Osteoblast (primary cell): ENCODE measurements around the gene RDH16. TPM values are rescaled to one million over a fixed set of nuclear protein-coding genes. Genes with fewer than 3 reads are reported as not detected.
"Not testable (repeated sequence)": the region's sequence is repeated elsewhere in the genome, so short reads cannot be mapped to it uniquely, and the experiment has no call there.

Experiments
- DNase-seq: peaks from one replicate; pipeline ENCODE4 v3.0.0; 2011; ENCODE audit warnings: low spot score, mixed read lengths; ENCODE audit not compliant: insufficient read length; ENCODE audit errors: missing footprints
- H2AFZ ChIP-seq: 2 replicates; pipeline ENCODE4 v1.6.0; 2011; ENCODE audit warnings: mild to moderate bottlenecking, low read length
- H3K27ac ChIP-seq: 2 replicates; pipeline ENCODE4 v1.5.1; 2011; ENCODE audit warnings: mild to moderate bottlenecking, low read depth, low read length, moderate library complexity
- H3K27me3 ChIP-seq: 2 replicates; pipeline ENCODE4 v1.6.0; 2012; ENCODE audit warnings: mild to moderate bottlenecking, control low read depth, inconsistent platforms, low read length, moderate library complexity; ENCODE audit not compliant: insufficient read depth
- H3K36me3 ChIP-seq: 2 replicates; pipeline ENCODE4 v1.5.1; 2011; ENCODE audit warnings: mild to moderate bottlenecking, low read length, control low read depth, moderate library complexity; ENCODE audit not compliant: insufficient read depth
- H3K4me1 ChIP-seq: 2 replicates; pipeline ENCODE4 v1.5.1; 2011; ENCODE audit warnings: mild to moderate bottlenecking, low read length, control low read depth, moderate library complexity; ENCODE audit not compliant: insufficient read depth
- H3K4me2 ChIP-seq: 2 replicates; pipeline ENCODE4 v1.6.0; 2011; ENCODE audit warnings: mild to moderate bottlenecking, low read length; ENCODE audit not compliant: insufficient read depth
- H3K4me3 ChIP-seq: fragments of 200-600 bp; sonication (generic); 3 replicates; pipeline ENCODE4 v1.5.1; 2012; ENCODE audit warnings: mild to moderate bottlenecking, low read length, inconsistent platforms; ENCODE audit not compliant: insufficient read depth
- H3K79me2 ChIP-seq: 2 replicates; pipeline ENCODE4 v1.6.0; 2012; ENCODE audit warnings: mild to moderate bottlenecking, low read length, control low read depth, inconsistent platforms; ENCODE audit not compliant: insufficient read depth
- H3K9me3 ChIP-seq: 2 replicates; pipeline ENCODE4 v1.5.1; 2011; ENCODE audit warnings: low read depth, low read length, control low read depth
- H4K20me1 ChIP-seq: 2 replicates; pipeline ENCODE4 v1.6.0; 2012; ENCODE audit warnings: mild to moderate bottlenecking, low read length, control low read depth; ENCODE audit not compliant: insufficient read depth
- total RNA-seq: library from RNA; depleted of rRNA; stranded (reverse); fragments of >200 nt; gene quantifications from 2 replicates; pipeline ENCODE4 v1.2.3, GENCODE V29; 2012
- TF ChIP-seq, protein P1 (sequence below): IDR thresholded peaks from 2 replicates; pipeline ENCODE4 v1.5.1; 2011; ENCODE audit warnings: mild to moderate bottlenecking, low read depth, low read length, moderate library complexity; ENCODE audit errors: extremely low read depth

RDH16 gene
- total RNA-seq, 1 donor: under 0.01 TPM

DNA sequence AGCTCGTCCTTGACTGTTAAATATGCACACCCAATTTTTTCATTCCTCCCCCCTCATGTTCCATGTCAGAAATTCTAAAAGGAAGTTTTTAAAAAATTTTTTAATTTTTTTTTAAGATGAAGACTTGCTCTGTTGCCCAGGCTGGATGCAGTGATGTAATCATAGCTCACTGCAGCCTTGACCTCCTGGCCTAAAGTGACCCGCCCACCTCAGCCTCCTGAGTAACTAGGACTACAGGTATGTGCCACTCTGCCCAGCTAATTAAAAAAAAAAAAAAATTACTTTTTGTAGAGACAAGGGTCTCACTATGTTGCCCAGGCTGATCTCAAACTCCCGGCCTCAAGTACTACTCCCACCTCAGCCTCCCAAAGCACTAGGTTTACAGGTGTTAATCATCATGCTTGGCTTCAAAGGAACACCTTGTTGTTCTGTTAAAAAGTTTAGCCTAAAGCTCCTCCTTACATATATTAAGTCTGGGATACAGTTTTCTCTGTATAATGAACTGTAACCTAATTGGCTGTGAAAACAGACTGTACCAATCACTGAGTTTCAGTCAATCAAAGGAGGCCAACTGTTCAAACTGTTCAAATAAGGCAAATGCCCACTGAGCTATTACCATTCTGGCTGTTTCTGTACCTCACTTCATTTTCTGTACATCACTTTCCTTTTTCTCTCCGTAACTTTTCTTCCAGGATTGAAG is 41.0 kb downstream of the RDH16 start:
- Histone ChIP-seq H3K27me3 (peaks cover 12% of the 10 kb centered on the region), H3K79me2 (no peaks in the 10 kb centered on the region), H3K36me3 (no peaks in the 10 kb centered on the region), H3K4me2 (no peak overlapping the region), H3K4me3 (no peak overlapping the region), H3K9me3 (no peaks in the 10 kb centered on the region), H3K4me1 (no peaks in the 10 kb centered on the region), H3K27ac (no peak overlapping the region), H2AFZ (no peak overlapping the region), H4K20me1 (no peaks in the 10 kb centered on the region)
- DNase-seq: no peak
- TF ChIP-seq, protein P1, sequence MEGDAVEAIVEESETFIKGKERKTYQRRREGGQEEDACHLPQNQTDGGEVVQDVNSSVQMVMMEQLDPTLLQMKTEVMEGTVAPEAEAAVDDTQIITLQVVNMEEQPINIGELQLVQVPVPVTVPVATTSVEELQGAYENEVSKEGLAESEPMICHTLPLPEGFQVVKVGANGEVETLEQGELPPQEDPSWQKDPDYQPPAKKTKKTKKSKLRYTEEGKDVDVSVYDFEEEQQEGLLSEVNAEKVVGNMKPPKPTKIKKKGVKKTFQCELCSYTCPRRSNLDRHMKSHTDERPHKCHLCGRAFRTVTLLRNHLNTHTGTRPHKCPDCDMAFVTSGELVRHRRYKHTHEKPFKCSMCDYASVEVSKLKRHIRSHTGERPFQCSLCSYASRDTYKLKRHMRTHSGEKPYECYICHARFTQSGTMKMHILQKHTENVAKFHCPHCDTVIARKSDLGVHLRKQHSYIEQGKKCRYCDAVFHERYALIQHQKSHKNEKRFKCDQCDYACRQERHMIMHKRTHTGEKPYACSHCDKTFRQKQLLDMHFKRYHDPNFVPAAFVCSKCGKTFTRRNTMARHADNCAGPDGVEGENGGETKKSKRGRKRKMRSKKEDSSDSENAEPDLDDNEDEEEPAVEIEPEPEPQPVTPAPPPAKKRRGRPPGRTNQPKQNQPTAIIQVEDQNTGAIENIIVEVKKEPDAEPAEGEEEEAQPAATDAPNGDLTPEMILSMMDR: no peak

DNA sequence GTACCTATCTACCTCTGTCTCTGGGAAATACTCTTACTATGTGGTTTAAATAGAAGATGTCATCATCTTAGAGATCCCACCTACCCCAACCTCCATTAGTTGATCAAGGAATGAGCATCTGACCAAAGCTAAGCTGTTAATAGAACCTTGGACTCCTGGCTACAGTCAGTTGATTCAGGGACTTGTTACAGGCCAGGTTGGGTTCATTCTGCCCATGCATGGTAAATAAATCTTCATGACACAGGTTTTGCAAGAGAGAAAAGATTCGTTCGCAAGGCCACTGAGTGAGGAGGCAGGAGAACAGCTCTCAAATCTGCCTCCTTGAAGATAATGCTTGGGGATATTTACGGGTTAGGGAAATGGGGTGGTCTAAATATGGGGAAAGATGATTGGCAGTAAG is 42.7 kb downstream of the RDH16 start:
- Histone ChIP-seq H3K36me3 (no peaks in the 10 kb centered on the region), H3K27ac (no peak overlapping the region), H2AFZ (no peak overlapping the region), H3K4me1 (no peaks in the 10 kb centered on the region), H3K4me3 (no peak overlapping the region), H4K20me1 (no peaks in the 10 kb centered on the region), H3K4me2 (no peak overlapping the region), H3K79me2 (no peaks in the 10 kb centered on the region), H3K27me3 (peaks cover 12% of the 10 kb centered on the region), H3K9me3 (no peaks in the 10 kb centered on the region)
- no peak for DNase-seq
- TF ChIP-seq, protein P1: no peak

DNA sequence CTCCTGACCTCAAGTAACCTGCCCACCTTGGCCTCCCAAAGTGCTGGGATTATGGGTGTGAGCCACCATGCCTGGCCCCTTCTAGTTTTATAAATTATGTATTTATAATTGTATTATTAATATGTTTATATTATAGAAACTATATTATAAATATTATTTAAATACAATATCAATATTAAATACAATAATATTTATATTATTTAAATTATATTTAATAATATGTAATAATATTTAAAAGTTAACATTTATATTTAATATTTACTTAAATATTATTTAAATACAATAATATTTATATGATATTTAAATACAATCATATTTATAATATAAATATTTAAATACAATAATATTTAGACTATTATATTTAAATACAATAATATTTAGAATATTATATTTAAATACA is 43.2 kb downstream of the RDH16 start:
- Histone ChIP-seq H3K4me1 (no peaks in the 10 kb centered on the region), H3K27me3 (peaks cover 12% of the 10 kb centered on the region), H3K9me3 (peaks cover under 1% of the 10 kb centered on the region), H3K27ac (no peak overlapping the region), H3K79me2 (no peaks in the 10 kb centered on the region), H3K4me3 (no peak overlapping the region), H2AFZ (no peak overlapping the region), H4K20me1 (no peaks in the 10 kb centered on the region), H3K36me3 (no peaks in the 10 kb centered on the region), H3K4me2 (no peak overlapping the region)
- TF ChIP-seq, protein P1: no peak
- DNase-seq: no peak

DNA sequence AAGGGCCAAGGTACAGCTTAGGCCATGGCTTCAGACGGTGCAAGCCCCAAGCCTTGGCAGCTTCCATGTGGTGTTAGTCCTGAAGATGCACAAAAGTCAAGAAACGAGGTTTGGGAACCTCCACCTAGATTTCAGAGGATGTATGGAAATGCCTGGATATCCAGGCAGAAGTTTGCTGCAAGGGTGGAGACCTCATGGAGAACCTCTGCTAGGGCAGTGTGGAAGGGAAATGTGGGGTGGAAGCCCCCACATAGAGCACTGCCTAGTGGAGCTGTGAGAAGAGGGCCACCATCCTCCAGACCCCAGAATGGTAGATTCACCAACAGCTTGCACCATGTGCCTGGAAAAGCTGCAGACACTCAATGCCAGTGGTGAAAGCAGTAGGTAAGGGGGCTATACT is 48.0 kb downstream of the RDH16 start:
- not testable (repeated sequence) for DNase-seq, H3K36me3 ChIP-seq, H3K9me3 ChIP-seq

More for the DNA sequence above, 48.0 kb downstream of the RDH16 start:
- H4K20me1 ChIP-seq, H3K79me2 ChIP-seq, H3K4me1 ChIP-seq, H3K27me3 ChIP-seq, H2AFZ ChIP-seq, H3K4me3 ChIP-seq, H3K27ac ChIP-seq, H3K4me2 ChIP-seq: not testable (repeated sequence)
